ENCODE measurements around the gene GAPVD1.

GRCh38 chr9:125243792-125244260 is 17.8 kb upstream of the GAPVD1 start:
- no peak for TF ChIP-seq RAD21 (IDR thresholded peaks at IDR 0.05 in 1 of 2, conservative IDR thresholded peaks at IDR 0.05 in 1 of 2; ENCODE audit: low read depth in 2 of 2, low read length in 2 of 2)
- TF ChIP-seq POLR2A (IDR thresholded peaks at IDR 0.05; ENCODE audit: control extremely low read depth in 1 of 2, low read depth in 2 of 2, low read length in 2 of 2), result no peak
- TF ChIP-seq SIN3A (conservative IDR thresholded peaks at IDR 0.05 in 1 of 2, IDR thresholded peaks at IDR 0.05 in 1 of 2; ENCODE audit: low read depth in 1 of 2, low read length in 2 of 2), result no peak
- no peak for TF ChIP-seq CTCF (IDR thresholded peaks at IDR 0.05; ENCODE audit: control extremely low read depth in 1 of 3, insufficient read depth in 1 of 3, low read depth in 1 of 3, low read length in 3 of 3)
- TF ChIP-seq SP1 (IDR thresholded peaks at IDR 0.05; ENCODE audit: low read depth, low read length), result no peak
- TF ChIP-seq CREB1 (IDR thresholded peaks at IDR 0.05), result no peak
- no peak for TF ChIP-seq JUN (IDR thresholded peaks at IDR 0.05; ENCODE audit: low read depth, low read length)
